ENCODE measurements around the gene GDAP1L1. TPM values are rescaled to one million over a fixed set of nuclear protein-coding genes. Genes with fewer than 3 reads are reported as not detected.
"Not testable (repeated sequence)": the region's sequence is repeated elsewhere in the genome, so short reads cannot be mapped to it uniquely, and the experiment has no call there.

GDAP1L1 gene
- total and polyA plus RNA-seq, 2 of the 4 experiments (the other 2 are of a cell fraction): not detected

- H2AK9ac ChIP-seq (replicated peaks; ENCODE audit: low read depth, low read length, poor library complexity); H3K4me3 ChIP-seq (ENCODE audit: insufficient read depth, low read depth, low read length); H3K4ac ChIP-seq (ENCODE audit: low read depth, low read length); H3K4me2 ChIP-seq (ENCODE audit: low read depth, low read length); POLR2A ChIA-PET (ENCODE audit: unreplicated experiment); H3K23ac ChIP-seq (ENCODE audit: low read depth, low read length); intact Hi-C loops (cut with micrococcal nuclease); ATAC-seq (ENCODE audit: low read depth); H3K36me3 ChIP-seq (ENCODE audit: control insufficient read depth, insufficient read depth, low read length); H3K79me1 ChIP-seq (ENCODE audit: low read depth in 1 of 2, low read length in 2 of 2); H2BK120ac ChIP-seq (ENCODE audit: low read depth, low read length); H2AFZ ChIP-seq (replicated peaks; ENCODE audit: low read length, poor library complexity); CTCF ChIA-PET; H3K56ac ChIP-seq (ENCODE audit: extremely low read depth, insufficient read depth, low read length); H3K18ac ChIP-seq (ENCODE audit: low read depth, low read length); H3K9me1 ChIP-seq (ENCODE audit: insufficient read depth, low read length); H3K27ac ChIP-seq (ENCODE audit: insufficient read depth, low read length); H4K8ac ChIP-seq (ENCODE audit: low read depth in 2 of 2, low read length in 2 of 2); H3K9me3 ChIP-seq (ENCODE audit: control insufficient read depth, insufficient read depth, low read length); H3K9ac ChIP-seq (ENCODE audit: low read depth, low read length); BruUV-seq (replicated peaks); H2BK15ac ChIP-seq (ENCODE audit: low read depth, low read length); in situ Hi-C loops (cut with MboI; ENCODE audit: low sequenced_read_pairs); dilution Hi-C loops (cut with HindIII; ENCODE audit: low sequenced_read_pairs, unreplicated experiment); H2BK20ac ChIP-seq (ENCODE audit: low read depth, low read length); H3K4me1 ChIP-seq (ENCODE audit: control insufficient read depth, insufficient read depth, low read length); DNase-seq; H4K5ac ChIP-seq (ENCODE audit: low read depth, low read length); H2AK5ac ChIP-seq (ENCODE audit: low read depth, low read length); H3K14ac ChIP-seq (replicated peaks; ENCODE audit: low read depth, low read length); H4K91ac ChIP-seq (ENCODE audit: insufficient read depth, low read depth, low read length); H2BK5ac ChIP-seq (ENCODE audit: low read depth, low read length, poor library complexity, severe bottlenecking); H4K20me1 ChIP-seq (ENCODE audit: insufficient read depth, low read length): not testable (repeated sequence)
- WGBS, 2 experiments (ENCODE audit: extremely low coverage in 2 of 2, insufficient read length in 1 of 2): no CpG with 5 or more reads among the region's 2 CpGs
- H3K27me3 ChIP-seq (ENCODE audit: control insufficient read depth, insufficient read depth, low read length): peaks cover 11% of the 10 kb centered on the region
Measured at GRCh38 chr20:44236840-44237239, 10.3 kb upstream of the GDAP1L1 start.
